Measurements from ENCODE around the gene ODAD4.

DNA sequence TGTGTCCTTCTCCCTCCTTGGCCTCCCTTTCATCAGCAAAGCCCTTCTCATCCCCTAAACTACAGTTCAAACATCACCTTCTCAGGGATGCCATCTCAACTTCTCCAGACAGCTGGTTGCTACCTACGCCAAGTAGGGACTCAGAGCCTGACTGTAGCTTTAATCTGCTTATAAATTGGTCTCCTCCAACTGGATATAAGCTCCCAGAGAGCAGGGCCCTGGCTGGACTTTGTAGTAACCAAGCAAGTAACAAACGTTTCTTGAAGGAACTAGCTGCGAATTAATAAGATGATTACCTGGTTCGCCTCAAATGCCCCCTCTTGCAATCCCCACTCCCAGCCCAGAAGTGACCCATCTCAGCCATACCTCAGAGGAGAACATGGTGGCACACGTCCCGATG, 47.7 kb upstream of the ODAD4 start:
- TF ChIP-seq POLR2AphosphoS5 (IDR thresholded peaks at IDR 0.05; ENCODE audit: borderline replicate concordance, low read depth, low read length) (no peak), EZH2 (IDR thresholded peaks at IDR 0.05) (no peak)

Data from SK-N-MC (cell line).